ENCODE measurements around the gene ALKBH7. TPM values are rescaled to one million over a fixed set of nuclear protein-coding genes. Genes with fewer than 3 reads are reported as not detected.

The ALKBH7 gene
- polyA plus RNA-seq, 1 of the 3 experiments (the other 2 are of a cell fraction): 46.0 TPM

GRCh38 chr19:6350688-6351087 is 21.9 kb upstream of the ALKBH7 start:
- no peak overlapping the region for H3K9ac ChIP-seq
- H3K9me2 ChIP-seq: no peaks in the 10 kb centered on the region
- no peak overlapping the region for H2AFZ ChIP-seq (ENCODE audit: low read depth)
- ChIA-PET POLR2A (no interaction called here), CTCF (no interaction called here)
- 21% methylated on average over 2 of the region's 2 CpGs for WGBS (ENCODE audit: low lambda C conversion rate)
- no peak overlapping the region for H3K4me2 ChIP-seq
- no peaks in the 10 kb centered on the region for H3K79me2 ChIP-seq (ENCODE audit: insufficient read depth)
- DNase-seq: no peak
- no peak overlapping the region for H3K27ac ChIP-seq (ENCODE audit: low read depth in 2 of 2, low read length in 1 of 2)
- no peak for TF ChIP-seq FOXM1 (IDR thresholded peaks at IDR 0.05; ENCODE audit: low read depth)
- no peak for TF ChIP-seq CHD2 (IDR thresholded peaks at IDR 0.05; ENCODE audit: low read length, partially characterized antibody)
- TF ChIP-seq USF2 (IDR thresholded peaks at IDR 0.05; ENCODE audit: borderline replicate concordance, low read depth, low read length): no peak
- TF ChIP-seq, protein P1, sequence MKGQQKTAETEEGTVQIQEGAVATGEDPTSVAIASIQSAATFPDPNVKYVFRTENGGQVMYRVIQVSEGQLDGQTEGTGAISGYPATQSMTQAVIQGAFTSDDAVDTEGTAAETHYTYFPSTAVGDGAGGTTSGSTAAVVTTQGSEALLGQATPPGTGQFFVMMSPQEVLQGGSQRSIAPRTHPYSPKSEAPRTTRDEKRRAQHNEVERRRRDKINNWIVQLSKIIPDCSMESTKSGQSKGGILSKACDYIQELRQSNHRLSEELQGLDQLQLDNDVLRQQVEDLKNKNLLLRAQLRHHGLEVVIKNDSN (IDR thresholded peaks at IDR 0.05; ENCODE audit: borderline replicate concordance, low read depth): no peak
- no peak for TF ChIP-seq FOSL2 (IDR thresholded peaks at IDR 0.05; ENCODE audit: borderline replicate concordance, low read depth)
- TF ChIP-seq SIN3A (IDR thresholded peaks at IDR 0.05; ENCODE audit: borderline replicate concordance, low read depth, low read length): no peak
- no peak for TF ChIP-seq CTCF (IDR thresholded peaks at IDR 0.05)
- TF ChIP-seq RXRA (IDR thresholded peaks at IDR 0.05; ENCODE audit: borderline replicate concordance, low read depth): no peak
- TF ChIP-seq EZH2phosphoT487 (IDR thresholded peaks at IDR 0.05; ENCODE audit: borderline replicate concordance, low read depth): no peak
- TF ChIP-seq JUND (IDR thresholded peaks at IDR 0.05): no peak
- H3K4me1 ChIP-seq (ENCODE audit: control insufficient read depth in 1 of 2, insufficient read depth in 2 of 2, low read depth in 1 of 2, low read length in 1 of 2): no peaks in the 10 kb centered on the region
- no peaks in the 10 kb centered on the region for H4K20me1 ChIP-seq (ENCODE audit: insufficient read depth)
- no peaks in the 10 kb centered on the region for H3K9me3 ChIP-seq
- no peaks in the 10 kb centered on the region for H3F3A ChIP-seq (replicated peaks; ENCODE audit: insufficient read depth)
- no peaks in the 10 kb centered on the region; the same call in 1 of the 2 replicates for H3K27me3 ChIP-seq (ENCODE audit: insufficient read depth)
- H3K4me3 ChIP-seq (ENCODE audit: low read depth in 2 of 2, low read length in 1 of 2): no peak overlapping the region
- H3K36me3 ChIP-seq (replicated peaks in 1 of 2; ENCODE audit: control insufficient read depth in 1 of 2, insufficient read depth in 2 of 2, low read length in 1 of 2): no peaks in the 10 kb centered on the region

GRCh38 chr19:6352381-6353165 is 20.0 kb upstream of the ALKBH7 start:
- ChIA-PET POLR2A (no interaction called here), CTCF (interaction anchor here (0.6 to 0.9 kb wide), 3 partner anchors 134 to 1624 kb away, joined by 3 read pairs; no protein-coding TSS in a partner anchor)
- H2AFZ ChIP-seq (ENCODE audit: low read depth): no peak overlapping the region
- no peaks in the 10 kb centered on the region for H3K9me2 ChIP-seq
- no peaks in the 10 kb centered on the region for H3F3A ChIP-seq (replicated peaks; ENCODE audit: insufficient read depth)
- no peak overlapping the region for H3K4me3 ChIP-seq (ENCODE audit: low read depth in 2 of 2, low read length in 1 of 2)
- H3K27ac ChIP-seq (ENCODE audit: low read depth in 2 of 2, low read length in 1 of 2): no peak overlapping the region
- no peaks in the 10 kb centered on the region for H4K20me1 ChIP-seq (ENCODE audit: insufficient read depth)
- TF ChIP-seq CHD2 (IDR thresholded peaks at IDR 0.05; ENCODE audit: low read length, partially characterized antibody): no peak
- TF ChIP-seq, protein P1 (IDR thresholded peaks at IDR 0.05; ENCODE audit: borderline replicate concordance, low read depth): no peak
- H3K79me2 ChIP-seq (ENCODE audit: insufficient read depth): no peaks in the 10 kb centered on the region
- H3K4me1 ChIP-seq (ENCODE audit: control insufficient read depth in 1 of 2, insufficient read depth in 2 of 2, low read depth in 1 of 2, low read length in 1 of 2): no peaks in the 10 kb centered on the region
- no peak overlapping the region for H3K9ac ChIP-seq
- no peak for DNase-seq
- H3K9me3 ChIP-seq: no peaks in the 10 kb centered on the region
- 57% methylated on average over 2 of the region's 2 CpGs for WGBS (ENCODE audit: low lambda C conversion rate)
- no peaks in the 10 kb centered on the region for H3K36me3 ChIP-seq (replicated peaks in 1 of 2; ENCODE audit: control insufficient read depth in 1 of 2, insufficient read depth in 2 of 2, low read length in 1 of 2)
- no peak overlapping the region for H3K4me2 ChIP-seq
- no peaks in the 10 kb centered on the region; the same call in 1 of the 2 replicates for H3K27me3 ChIP-seq (ENCODE audit: insufficient read depth)
